Measurements from ENCODE around the gene SPDYE17.
"Not testable (repeated sequence)": the region's sequence is repeated elsewhere in the genome, so short reads cannot be mapped to it uniquely, and the experiment has no call there.

Gene SPDYE17

GRCh38 chr7:77032261-77032660 lies at the start of gene SPDYE17:
Gene SPDYE17 (minus strand): TSS chr7:77032361. CDS start chr7:77030570, 1,791 bp downstream.
- in situ Hi-C loops (cut with MboI; ENCODE audit: low pct_unique_long_range_greater_than_20kb, low sequenced_read_pairs); DNase-seq: not testable (repeated sequence)

GRCh38 chr7:77080236-77080635 lies 48.1 kb upstream of the SPDYE17 start:
- DNase-seq; in situ Hi-C loops (cut with MboI; ENCODE audit: low pct_unique_long_range_greater_than_20kb, low sequenced_read_pairs): not testable (repeated sequence)

- DNase-seq; in situ Hi-C loops (cut with MboI; ENCODE audit: low pct_unique_long_range_greater_than_20kb, low sequenced_read_pairs): not testable (repeated sequence)
Measured at GRCh38 chr7:77079624-77080023, 47.5 kb upstream of the SPDYE17 start.

GRCh38 chr7:77079112-77079511 lies 47.0 kb upstream of the SPDYE17 start:
- DNase-seq; in situ Hi-C loops (cut with MboI; ENCODE audit: low pct_unique_long_range_greater_than_20kb, low sequenced_read_pairs): not testable (repeated sequence)

GRCh38 chr7:77077060-77077459 lies 44.9 kb upstream of the SPDYE17 start:
- in situ Hi-C loops (cut with MboI; ENCODE audit: low pct_unique_long_range_greater_than_20kb, low sequenced_read_pairs); DNase-seq: not testable (repeated sequence)

GRCh38 chr7:77074786-77075396 lies 42.7 kb upstream of the SPDYE17 start:
- in situ Hi-C loops (cut with MboI; ENCODE audit: low pct_unique_long_range_greater_than_20kb, low sequenced_read_pairs); DNase-seq: not testable (repeated sequence)

- DNase-seq; in situ Hi-C loops (cut with MboI; ENCODE audit: low pct_unique_long_range_greater_than_20kb, low sequenced_read_pairs): not testable (repeated sequence)
Measured at GRCh38 chr7:77071108-77071507, 38.9 kb upstream of the SPDYE17 start.

GRCh38 chr7:77065869-77066268 lies 33.7 kb upstream of the SPDYE17 start:
- DNase-seq; in situ Hi-C loops (cut with MboI; ENCODE audit: low pct_unique_long_range_greater_than_20kb, low sequenced_read_pairs): not testable (repeated sequence)

GRCh38 chr7:77063732-77064131 lies 31.6 kb upstream of the SPDYE17 start:
- in situ Hi-C loops (cut with MboI; ENCODE audit: low pct_unique_long_range_greater_than_20kb, low sequenced_read_pairs); DNase-seq: not testable (repeated sequence)

GRCh38 chr7:77062557-77062956 lies 30.4 kb upstream of the SPDYE17 start, which contains the start of gene SPDYE18:
Gene SPDYE18 (minus strand): TSS chr7:77062558. CDS start chr7:77060512, 2,046 bp downstream.
- DNase-seq; in situ Hi-C loops (cut with MboI; ENCODE audit: low pct_unique_long_range_greater_than_20kb, low sequenced_read_pairs): not testable (repeated sequence)

- DNase-seq; in situ Hi-C loops (cut with MboI; ENCODE audit: low pct_unique_long_range_greater_than_20kb, low sequenced_read_pairs): not testable (repeated sequence)
Measured at GRCh38 chr7:77026349-77026748, 5.8 kb downstream of the SPDYE17 start.

- DNase-seq; in situ Hi-C loops (cut with MboI; ENCODE audit: low pct_unique_long_range_greater_than_20kb, low sequenced_read_pairs): not testable (repeated sequence)
Measured at GRCh38 chr7:77010074-77010680, 22.0 kb downstream of the SPDYE17 start.

- DNase-seq; in situ Hi-C loops (cut with MboI; ENCODE audit: low pct_unique_long_range_greater_than_20kb, low sequenced_read_pairs): not testable (repeated sequence)
Measured at GRCh38 chr7:77008000-77008399, 24.2 kb downstream of the SPDYE17 start.

GRCh38 chr7:77006127-77007110 lies 25.7 kb downstream of the SPDYE17 start:
- in situ Hi-C loops (cut with MboI; ENCODE audit: low pct_unique_long_range_greater_than_20kb, low sequenced_read_pairs); DNase-seq: not testable (repeated sequence)

- DNase-seq; in situ Hi-C loops (cut with MboI; ENCODE audit: low pct_unique_long_range_greater_than_20kb, low sequenced_read_pairs): not testable (repeated sequence)
Measured at GRCh38 chr7:77005461-77006057, 26.6 kb downstream of the SPDYE17 start.

- in situ Hi-C loops (cut with MboI; ENCODE audit: low pct_unique_long_range_greater_than_20kb, low sequenced_read_pairs); DNase-seq: not testable (repeated sequence)
Measured at GRCh38 chr7:77004151-77004550, 28.0 kb downstream of the SPDYE17 start.

- in situ Hi-C loops (cut with MboI; ENCODE audit: low pct_unique_long_range_greater_than_20kb, low sequenced_read_pairs); DNase-seq: not testable (repeated sequence)
Measured at GRCh38 chr7:77003241-77003640, 28.9 kb downstream of the SPDYE17 start.

GRCh38 chr7:77002678-77003233 lies 29.4 kb downstream of the SPDYE17 start:
- in situ Hi-C loops (cut with MboI; ENCODE audit: low pct_unique_long_range_greater_than_20kb, low sequenced_read_pairs); DNase-seq: not testable (repeated sequence)

- DNase-seq; in situ Hi-C loops (cut with MboI; ENCODE audit: low pct_unique_long_range_greater_than_20kb, low sequenced_read_pairs): not testable (repeated sequence)
Measured at GRCh38 chr7:77002104-77002503, 30.1 kb downstream of the SPDYE17 start.

Data from KBM-7 (cell line).